HepG2 (cell line): ENCODE results near the gene TMEM170B. TPM values are rescaled to one million over a fixed set of nuclear protein-coding genes. Genes with fewer than 3 reads are reported as not detected.

Source experiments
- AGO2 ChIP-seq: fragments of 200-400 bp; formaldehyde crosslinking; optimal IDR thresholded peaks from 2 replicates; pipeline ENCODE3; 2017; ENCODE audit warnings: mild to moderate bottlenecking, low read depth, low read length, moderate library complexity
- ATF7-NPFF ChIP-seq: sonication (generic); formaldehyde crosslinking; IDR thresholded peaks from 2 replicates; pipeline ENCODE4 v1.8.1; 2023; ENCODE audit warnings: mild to moderate bottlenecking, low read depth, missing genetic modification reagents, moderate library complexity
- BRF2 ChIP-seq: sonication (generic); formaldehyde crosslinking; IDR thresholded peaks from 2 replicates; pipeline ENCODE4 v1.8.1; 2022; ENCODE audit warnings: mild to moderate bottlenecking, missing genetic modification reagents
- CCAR2 ChIP-seq: fragments of 200-400 bp; formaldehyde crosslinking; optimal IDR thresholded peaks from 2 replicates; pipeline ENCODE3; 2018; ENCODE audit warnings: low read depth, mild to moderate bottlenecking, low read length, moderate library complexity
- CREM ChIP-seq, 2 experiments: sonication (generic) in 1 of 2; formaldehyde crosslinking in 1 of 2; IDR thresholded peaks; 2 replicates each; pipeline versions ENCODE4 v1.4.0 to v1.6.1; 2016 to 2020; ENCODE audit warnings: antibody characterized with exemption in 1 of 2, mild to moderate bottlenecking in 1 of 2, missing genetic modification reagents in 1 of 2
- HOXA7 ChIP-seq: sonication (generic); formaldehyde crosslinking; IDR thresholded peaks from 2 replicates; pipeline ENCODE4 v1.8.1; 2022; ENCODE audit warnings: mild to moderate bottlenecking, missing genetic modification reagents, moderate library complexity
- JARID2 ChIP-seq: sonication (generic); formaldehyde crosslinking; IDR thresholded peaks from 2 replicates; pipeline ENCODE4 v1.8.1; 2023; ENCODE audit warnings: missing genetic modification reagents, inconsistent platforms; ENCODE audit not compliant: insufficient replicate concordance
- PRDM15 ChIP-seq: sonication (generic); formaldehyde crosslinking; IDR thresholded peaks from 2 replicates; pipeline ENCODE4 v1.4.0; 2020; ENCODE audit warnings: missing genetic modification reagents
- RBM39 ChIP-seq: fragments of 200-400 bp; formaldehyde crosslinking; IDR thresholded peaks from one replicate; pipeline ENCODE4 v1.6.1; 2018; ENCODE audit warnings: antibody characterized with exemption, mild to moderate bottlenecking, low read depth, low read length; ENCODE audit not compliant: poor library complexity, severe bottlenecking
- TAF15 ChIP-seq: fragments of 200-400 bp; formaldehyde crosslinking; IDR thresholded peaks from one replicate; pipeline ENCODE4 v1.6.1; 2018; ENCODE audit warnings: mild to moderate bottlenecking, low read depth, low read length; ENCODE audit not compliant: poor library complexity, severe bottlenecking
- ZBTB7B ChIP-seq: sonication (generic); formaldehyde crosslinking; IDR thresholded peaks from 2 replicates; pipeline ENCODE4 v1.4.0; 2020; ENCODE audit warnings: missing genetic modification reagents
- ZFY ChIP-seq: sonication (generic); formaldehyde crosslinking; IDR thresholded peaks from 2 replicates; pipeline ENCODE4 v1.4.0; 2020; ENCODE audit warnings: missing genetic modification reagents
- ZNF138 ChIP-seq: sonication (generic); formaldehyde crosslinking; IDR thresholded peaks from 2 replicates; pipeline ENCODE4 v1.5.0; 2020; ENCODE audit warnings: mild to moderate bottlenecking, low read depth, missing genetic modification reagents
- ZNF292 ChIP-seq: sonication (generic); formaldehyde crosslinking; IDR thresholded peaks from 2 replicates; pipeline ENCODE4 v1.8.1; 2022; ENCODE audit warnings: mild to moderate bottlenecking, low read depth, missing genetic modification reagents, borderline replicate concordance
- ZNF776 ChIP-seq: sonication (generic); formaldehyde crosslinking; IDR thresholded peaks from 2 replicates; pipeline ENCODE4 v1.4.0; 2020; ENCODE audit warnings: mild to moderate bottlenecking, missing genetic modification reagents
- polyA plus RNA-seq, 8 experiments: library from polyadenylated mRNA; depleted of rRNA in 3 of 8; stranded (reverse) in 7 of 8; unstranded in 1 of 8; fragments of >200 nt; fragmentation: Illumina TruSeq in 4 of 8; extraction: Trizol in 4 of 8; gene quantifications; 2 replicates each; pipeline versions ENCODE4 v1.2.1 to v1.2.3, GENCODE V29; 2011 to 2016; ENCODE audit warnings: low read depth in 4 of 8, missing spikeins in 1 of 8, mixed read lengths in 1 of 8; ENCODE audit not compliant: insufficient read depth in 1 of 8
- total RNA-seq, 5 experiments: library from RNA; depleted of rRNA; stranded (reverse); fragments of >200 nt; fragmentation: Illumina TruSeq; extraction: Trizol; gene quantifications; 2 replicates each; pipeline ENCODE4 v1.2.3, GENCODE V29; 2016; ENCODE audit warnings: low read depth in 1 of 5
- TF ChIP-seq, protein P1 (sequence below): sonication (generic); formaldehyde crosslinking; IDR thresholded peaks from one replicate; pipeline ENCODE4 v1.5.1; 2020; ENCODE audit warnings: mild to moderate bottlenecking, missing genetic modification reagents; ENCODE audit errors: not compliant biosample characterization

TMEM170B gene
- total and polyA plus RNA-seq, 2 of the 13 experiments (the other 11 are each of a cell fraction or from before 2014, with no cell fraction given): 3.3 to 9.4 TPM

- TF ChIP-seq, protein P1, sequence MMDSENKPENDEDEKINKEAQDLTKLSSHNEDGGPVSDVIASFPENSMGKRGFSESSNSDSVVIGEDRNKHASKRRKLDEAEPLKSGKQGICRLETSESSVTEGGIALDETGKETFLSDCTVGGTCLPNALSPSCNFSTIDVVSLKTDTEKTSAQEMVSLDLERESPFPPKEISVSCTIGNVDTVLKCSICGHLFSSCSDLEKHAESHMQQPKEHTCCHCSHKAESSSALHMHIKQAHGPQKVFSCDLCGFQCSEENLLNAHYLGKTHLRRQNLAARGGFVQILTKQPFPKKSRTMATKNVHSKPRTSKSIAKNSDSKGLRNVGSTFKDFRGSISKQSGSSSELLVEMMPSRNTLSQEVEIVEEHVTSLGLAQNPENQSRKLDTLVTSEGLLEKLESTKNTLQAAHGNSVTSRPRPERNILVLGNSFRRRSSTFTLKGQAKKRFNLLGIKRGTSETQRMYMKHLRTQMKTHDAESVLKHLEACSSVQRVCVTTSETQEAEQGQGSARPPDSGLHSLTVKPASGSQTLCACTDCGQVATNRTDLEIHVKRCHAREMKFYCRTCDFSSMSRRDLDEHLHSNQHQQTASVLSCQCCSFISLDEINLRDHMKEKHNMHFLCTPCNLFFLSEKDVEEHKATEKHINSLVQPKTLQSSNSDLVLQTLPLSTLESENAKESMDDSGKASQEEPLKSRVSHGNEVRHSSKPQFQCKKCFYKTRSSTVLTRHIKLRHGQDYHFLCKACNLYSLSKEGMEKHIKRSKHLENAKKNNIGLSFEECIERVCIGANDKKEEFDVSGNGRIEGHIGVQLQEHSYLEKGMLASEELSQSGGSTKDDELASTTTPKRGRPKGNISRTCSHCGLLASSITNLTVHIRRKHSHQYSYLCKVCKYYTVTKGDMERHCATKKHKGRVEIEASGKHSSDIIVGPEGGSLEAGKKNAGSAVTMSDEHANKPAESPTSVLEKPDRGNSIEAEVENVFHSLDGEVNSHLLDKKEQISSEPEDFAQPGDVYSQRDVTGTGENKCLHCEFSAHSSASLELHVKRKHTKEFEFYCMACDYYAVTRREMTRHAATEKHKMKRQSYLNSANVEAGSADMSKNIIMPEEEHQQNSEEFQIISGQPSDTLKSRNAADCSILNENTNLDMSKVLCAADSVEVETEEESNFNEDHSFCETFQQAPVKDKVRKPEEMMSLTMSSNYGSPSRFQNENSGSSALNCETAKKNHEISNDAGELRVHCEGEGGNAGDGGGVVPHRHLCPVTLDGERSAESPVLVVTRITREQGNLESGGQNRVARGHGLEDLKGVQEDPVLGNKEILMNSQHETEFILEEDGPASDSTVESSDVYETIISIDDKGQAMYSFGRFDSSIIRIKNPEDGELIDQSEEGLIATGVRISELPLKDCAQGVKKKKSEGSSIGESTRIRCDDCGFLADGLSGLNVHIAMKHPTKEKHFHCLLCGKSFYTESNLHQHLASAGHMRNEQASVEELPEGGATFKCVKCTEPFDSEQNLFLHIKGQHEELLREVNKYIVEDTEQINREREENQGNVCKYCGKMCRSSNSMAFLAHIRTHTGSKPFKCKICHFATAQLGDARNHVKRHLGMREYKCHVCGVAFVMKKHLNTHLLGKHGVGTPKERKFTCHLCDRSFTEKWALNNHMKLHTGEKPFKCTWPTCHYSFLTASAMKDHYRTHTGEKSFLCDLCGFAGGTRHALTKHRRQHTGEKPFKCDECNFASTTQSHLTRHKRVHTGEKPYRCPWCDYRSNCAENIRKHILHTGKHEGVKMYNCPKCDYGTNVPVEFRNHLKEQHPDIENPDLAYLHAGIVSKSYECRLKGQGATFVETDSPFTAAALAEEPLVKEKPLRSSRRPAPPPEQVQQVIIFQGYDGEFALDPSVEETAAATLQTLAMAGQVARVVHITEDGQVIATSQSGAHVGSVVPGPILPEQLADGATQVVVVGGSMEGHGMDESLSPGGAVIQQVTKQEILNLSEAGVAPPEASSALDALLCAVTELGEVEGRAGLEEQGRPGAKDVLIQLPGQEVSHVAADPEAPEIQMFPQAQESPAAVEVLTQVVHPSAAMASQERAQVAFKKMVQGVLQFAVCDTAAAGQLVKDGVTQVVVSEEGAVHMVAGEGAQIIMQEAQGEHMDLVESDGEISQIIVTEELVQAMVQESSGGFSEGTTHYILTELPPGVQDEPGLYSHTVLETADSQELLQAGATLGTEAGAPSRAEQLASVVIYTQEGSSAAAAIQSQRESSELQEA: no peak
- TF ChIP-seq AGO2: no peak
- TF ChIP-seq HOXA7 (CRISPR knock-in tag): no peak
- no peak for TF ChIP-seq ATF7-NPFF (CRISPR knock-in tag)
- TF ChIP-seq RBM39: no peak
- peak; percentile 70 for TF ChIP-seq JARID2 (CRISPR knock-in tag)
- TF ChIP-seq ZNF292 (CRISPR knock-in tag): no peak
- TF ChIP-seq ZNF138: no peak
- TF ChIP-seq ZFY (CRISPR knock-in tag): no peak
- no peak for TF ChIP-seq CCAR2
- TF ChIP-seq CREM (IDR thresholded peaks at IDR 0.05): no peak
- no peak for TF ChIP-seq CREM (CRISPR knock-in tag; IDR thresholded peaks at IDR 0.05)
- TF ChIP-seq ZBTB7B (CRISPR knock-in tag): no peak
- no peak for TF ChIP-seq TAF15
- TF ChIP-seq BRF2 (CRISPR knock-in tag): no peak
- TF ChIP-seq ZNF776: no peak
- no peak for TF ChIP-seq PRDM15 (CRISPR knock-in tag)
These were observed 38.0 kb downstream of the TMEM170B start (continued) for GRCh38 chr6:11575408-11576033.
